Ovary (tissue), 3 donors: Measurements from ENCODE around the gene SH3PXD2B.

Experiments used
- POLR2A ChIP-seq: fragments of 450-650 bp; IDR thresholded peaks from one replicate; pipeline ENCODE4 v1.6.1; 2017; ENCODE audit warnings: antibody characterized with exemption, mild to moderate bottlenecking, moderate library complexity
- TF ChIP-seq, protein P1 (sequence below), 3 donors: fragments of 450-650 bp in 2 of 3; fragments of 200-600 bp in 1 of 3; IDR thresholded peaks; one replicate each; pipeline versions ENCODE4 v1.5.1 to v1.8.0; 2016 to 2022; ENCODE audit warnings: antibody characterized with exemption in 3 of 3, mild to moderate bottlenecking in 1 of 3
- donor health status: DM: no; HTN: no; CAD: no.

DNA sequence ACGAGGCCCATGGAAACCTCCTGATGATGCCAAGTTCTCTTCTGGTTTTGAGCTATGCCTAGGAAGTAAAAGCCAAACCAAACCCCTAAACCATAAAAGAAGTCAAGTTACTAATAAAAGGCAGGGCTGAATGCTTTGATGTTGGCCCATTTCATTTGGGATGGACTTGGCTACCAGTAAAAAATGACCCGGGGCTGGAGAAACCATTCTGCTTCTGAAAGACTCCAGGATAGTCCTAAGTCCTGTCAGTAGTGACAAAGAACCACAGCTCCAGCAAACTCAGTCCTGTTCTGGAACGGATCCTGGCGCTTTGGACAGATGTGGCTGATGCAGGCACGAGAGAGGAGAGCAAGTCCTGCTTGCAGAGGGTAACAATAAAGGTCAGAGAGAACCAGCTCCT is 68.6 kb downstream of the SH3PXD2B start:
- TF ChIP-seq, protein P1, sequence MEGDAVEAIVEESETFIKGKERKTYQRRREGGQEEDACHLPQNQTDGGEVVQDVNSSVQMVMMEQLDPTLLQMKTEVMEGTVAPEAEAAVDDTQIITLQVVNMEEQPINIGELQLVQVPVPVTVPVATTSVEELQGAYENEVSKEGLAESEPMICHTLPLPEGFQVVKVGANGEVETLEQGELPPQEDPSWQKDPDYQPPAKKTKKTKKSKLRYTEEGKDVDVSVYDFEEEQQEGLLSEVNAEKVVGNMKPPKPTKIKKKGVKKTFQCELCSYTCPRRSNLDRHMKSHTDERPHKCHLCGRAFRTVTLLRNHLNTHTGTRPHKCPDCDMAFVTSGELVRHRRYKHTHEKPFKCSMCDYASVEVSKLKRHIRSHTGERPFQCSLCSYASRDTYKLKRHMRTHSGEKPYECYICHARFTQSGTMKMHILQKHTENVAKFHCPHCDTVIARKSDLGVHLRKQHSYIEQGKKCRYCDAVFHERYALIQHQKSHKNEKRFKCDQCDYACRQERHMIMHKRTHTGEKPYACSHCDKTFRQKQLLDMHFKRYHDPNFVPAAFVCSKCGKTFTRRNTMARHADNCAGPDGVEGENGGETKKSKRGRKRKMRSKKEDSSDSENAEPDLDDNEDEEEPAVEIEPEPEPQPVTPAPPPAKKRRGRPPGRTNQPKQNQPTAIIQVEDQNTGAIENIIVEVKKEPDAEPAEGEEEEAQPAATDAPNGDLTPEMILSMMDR (IDR thresholded peaks at IDR 0.05) = no peak
- TF ChIP-seq POLR2A = no peak
